MCF 10A (cell line): ENCODE measurements around the gene PHACTR2. TPM values are rescaled to one million over a fixed set of nuclear protein-coding genes. Genes with fewer than 3 reads are reported as not detected.
A peak's percentile ranks its signal among the peaks of the same experiment; 100 is the strongest.

Experiments
- BruUV-seq: library from RNA; stranded (reverse); fragments of 400-500 nt; replicated peaks from 2 replicates; lab custom pipeline; 2021; lab: Mats Ljungman, UMichigan
- CTCF ChIA-PET: fragments of 300-600 bp; sonication (Branson Sonifier 250); formaldehyde crosslinking; extraction: SDS; loops from one replicate; lab custom pipeline; 2021; ENCODE audit warnings: antibody characterized with exemption, inconsistent platforms; lab: Yijun Ruan, JAX
- POLR2A ChIA-PET: fragments of 300-600, 350-650 bp; sonication (Branson Sonifier 250); formaldehyde crosslinking; extraction: SDS; loops from one replicate; lab custom pipeline; 2020; ENCODE audit warnings: antibody characterized with exemption, inconsistent platforms; lab: Yijun Ruan, JAX
- DNase-seq: peaks from one replicate; pipeline ENCODE4 v3.0.0-alpha.2; 2018; ENCODE audit not compliant: unreplicated experiment
- H3K27ac Mint-ChIP-seq: one replicate; pipeline ENCODE4 v1.8.0; 2022; ENCODE audit warnings: mild to moderate bottlenecking, low read depth, mixed read lengths; ENCODE audit not compliant: unreplicated experiment
- H3K27me3 Mint-ChIP-seq: one replicate; pipeline ENCODE4 v1.8.0; 2022; ENCODE audit warnings: mixed read lengths; ENCODE audit not compliant: insufficient read depth, unreplicated experiment
- H3K36me3 Mint-ChIP-seq: one replicate; pipeline ENCODE4 v1.8.0; 2022; ENCODE audit warnings: mild to moderate bottlenecking, moderate library complexity, mixed read lengths; ENCODE audit not compliant: insufficient read depth, unreplicated experiment
- H3K4me1 Mint-ChIP-seq: one replicate; pipeline ENCODE4 v1.8.0; 2022; ENCODE audit warnings: mixed read lengths; ENCODE audit not compliant: insufficient read depth, unreplicated experiment
- H3K4me3 Mint-ChIP-seq: one replicate; pipeline ENCODE4 v1.8.0; 2022; ENCODE audit warnings: mild to moderate bottlenecking, moderate library complexity, mixed read lengths; ENCODE audit not compliant: unreplicated experiment
- H3K9me3 Mint-ChIP-seq: one replicate; pipeline ENCODE4 v1.8.0; 2022; ENCODE audit warnings: mixed read lengths; ENCODE audit not compliant: unreplicated experiment
- intact Hi-C: fragments of 100-400 bp; cut with micrococcal nuclease; formaldehyde crosslinking; loops from 2 replicates; pipeline ENCODE4 v1.14.1; 2022
- total RNA-seq: library from RNA; stranded (reverse); gene quantifications from 2 replicates; pipeline ENCODE4 v1.2.3, GENCODE V29; 2022
- TF ChIP-seq, protein P1 (sequence below): fragments of 200-600 bp; IDR thresholded peaks from one replicate; pipeline ENCODE4 v1.8.0; 2022; ENCODE audit warnings: antibody characterized with exemption, mild to moderate bottlenecking; ENCODE audit not compliant: unreplicated experiment

Gene PHACTR2
- total RNA-seq, 1 experiment from 2014 or later = 34.4 TPM

DNA sequence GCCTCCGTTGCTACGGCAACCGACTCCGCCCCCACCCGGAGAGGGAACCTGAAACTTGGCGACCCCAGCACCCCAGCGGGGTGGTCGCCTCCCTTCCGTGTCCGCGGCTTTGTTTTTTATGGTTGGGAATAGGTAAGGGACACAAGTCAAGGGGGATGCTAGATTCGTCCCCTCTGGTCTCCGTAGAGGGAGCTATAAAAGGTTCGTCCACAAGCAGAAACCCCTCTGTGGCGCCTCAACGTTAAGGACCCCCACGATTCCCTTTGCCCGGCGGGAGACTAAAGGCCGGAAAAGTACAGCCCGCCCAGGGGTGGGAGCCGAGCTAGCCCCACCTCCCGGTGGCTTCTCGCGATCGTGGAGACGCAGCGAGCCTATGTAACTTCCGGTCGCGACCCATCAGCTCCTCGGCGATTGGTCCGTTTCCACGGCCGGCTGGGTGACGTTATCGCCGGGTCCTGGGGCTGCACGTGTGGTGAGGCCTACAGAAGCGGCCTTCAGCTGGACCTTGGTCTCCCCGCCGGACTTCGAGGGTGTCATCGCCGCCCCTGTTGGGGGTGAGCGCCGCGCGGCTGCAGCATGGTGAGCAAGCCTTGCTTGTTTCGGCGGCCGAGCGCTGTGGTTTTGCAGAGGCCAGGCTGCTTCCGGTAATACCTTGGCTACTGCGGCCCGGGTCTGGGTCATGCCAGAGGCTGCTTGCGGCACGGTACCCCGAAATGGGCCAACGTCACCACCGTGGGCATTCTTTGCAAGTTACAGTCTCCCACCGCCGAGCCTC lies 165.3 kb downstream of the PHACTR2 start, which contains the start of gene LTV1:
TSS of gene LTV1 (plus strand) at position 437 of the 775 bp plus-strand sequence. CDS start at position 577, 140 bp downstream.
- peak; percentile 97 for DNase-seq
- no peaks in the 10 kb centered on the region for H3K4me1 Mint-ChIP-seq
- ChIA-PET CTCF (interaction anchor here (0.7 to 1.8 kb wide), 5 partner anchors 37 to 272 kb away, joined by 3 to 5 read pairs (median 5); no protein-coding TSS in a partner anchor), POLR2A (interaction anchor here (0.6 to 3.1 kb wide), 28 partner anchors 8 to 1372 kb away, joined by 3 to 48 read pairs (median 4); partner anchors contain the start of genes PHACTR2, PLAGL1 and SF3B5)
- BruUV-seq = no TSS peak
- intact Hi-C loops = loop anchor here (1.0 to 10.0 kb wide), 3 partner anchors 162 to 268 kb away; partner anchors contain the start of genes PHACTR2 and PLAGL1
- peak within 1 kb of the TSS; percentile 96 for H3K4me3 Mint-ChIP-seq
- TF ChIP-seq, protein P1, sequence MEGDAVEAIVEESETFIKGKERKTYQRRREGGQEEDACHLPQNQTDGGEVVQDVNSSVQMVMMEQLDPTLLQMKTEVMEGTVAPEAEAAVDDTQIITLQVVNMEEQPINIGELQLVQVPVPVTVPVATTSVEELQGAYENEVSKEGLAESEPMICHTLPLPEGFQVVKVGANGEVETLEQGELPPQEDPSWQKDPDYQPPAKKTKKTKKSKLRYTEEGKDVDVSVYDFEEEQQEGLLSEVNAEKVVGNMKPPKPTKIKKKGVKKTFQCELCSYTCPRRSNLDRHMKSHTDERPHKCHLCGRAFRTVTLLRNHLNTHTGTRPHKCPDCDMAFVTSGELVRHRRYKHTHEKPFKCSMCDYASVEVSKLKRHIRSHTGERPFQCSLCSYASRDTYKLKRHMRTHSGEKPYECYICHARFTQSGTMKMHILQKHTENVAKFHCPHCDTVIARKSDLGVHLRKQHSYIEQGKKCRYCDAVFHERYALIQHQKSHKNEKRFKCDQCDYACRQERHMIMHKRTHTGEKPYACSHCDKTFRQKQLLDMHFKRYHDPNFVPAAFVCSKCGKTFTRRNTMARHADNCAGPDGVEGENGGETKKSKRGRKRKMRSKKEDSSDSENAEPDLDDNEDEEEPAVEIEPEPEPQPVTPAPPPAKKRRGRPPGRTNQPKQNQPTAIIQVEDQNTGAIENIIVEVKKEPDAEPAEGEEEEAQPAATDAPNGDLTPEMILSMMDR = no peak
- peaks cover 47% of the 10 kb centered on the region for H3K36me3 Mint-ChIP-seq
- H3K9me3 Mint-ChIP-seq = no peaks in the 10 kb centered on the region
- H3K27ac Mint-ChIP-seq = peak within 1 kb of the TSS; percentile 95
- no peaks in the 10 kb centered on the region for H3K27me3 Mint-ChIP-seq

DNA sequence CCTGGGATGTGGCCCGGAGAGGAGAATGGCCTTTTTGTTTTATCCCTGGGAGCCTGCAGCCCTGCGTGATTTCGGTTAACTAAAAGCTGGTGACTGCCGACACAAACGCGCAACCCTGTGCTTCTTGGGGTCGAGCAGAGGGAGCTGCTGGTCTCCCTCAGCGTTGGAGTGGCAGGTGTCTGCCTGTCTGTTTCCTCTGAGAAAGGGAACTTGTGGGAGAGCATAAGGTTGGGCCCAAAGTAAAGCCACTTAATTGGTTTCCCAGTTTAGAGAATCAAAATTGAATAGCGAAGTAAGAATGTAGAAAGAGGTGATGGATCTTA lies 165.9 kb downstream of the PHACTR2 start:
- Mint-ChIP-seq H3K27me3 (no peaks in the 10 kb centered on the region), H3K4me3 (peak overlapping the region; percentile 96), H3K4me1 (no peaks in the 10 kb centered on the region), H3K27ac (peak overlapping the region; percentile 95), H3K9me3 (no peaks in the 10 kb centered on the region), H3K36me3 (peaks cover 52% of the 10 kb centered on the region)
- ChIA-PET CTCF (interaction anchor here (1.1 to 1.8 kb wide), 3 partner anchors 170 to 273 kb away, joined by 5 read pairs; no protein-coding TSS in a partner anchor), POLR2A (interaction anchor here (0.7 to 3.1 kb wide), 19 partner anchors 9 to 275 kb away, joined by 3 to 48 read pairs (median 4); partner anchors contain the start of genes PHACTR2, PLAGL1 and SF3B5)
- TF ChIP-seq, protein P1 = no peak
- intact Hi-C loops = loop anchor here (1.0 to 10.0 kb wide), 3 partner anchors 161 to 268 kb away; partner anchors contain the start of genes PHACTR2 and PLAGL1
- BruUV-seq = no TSS peak
- DNase-seq = no peak

DNA sequence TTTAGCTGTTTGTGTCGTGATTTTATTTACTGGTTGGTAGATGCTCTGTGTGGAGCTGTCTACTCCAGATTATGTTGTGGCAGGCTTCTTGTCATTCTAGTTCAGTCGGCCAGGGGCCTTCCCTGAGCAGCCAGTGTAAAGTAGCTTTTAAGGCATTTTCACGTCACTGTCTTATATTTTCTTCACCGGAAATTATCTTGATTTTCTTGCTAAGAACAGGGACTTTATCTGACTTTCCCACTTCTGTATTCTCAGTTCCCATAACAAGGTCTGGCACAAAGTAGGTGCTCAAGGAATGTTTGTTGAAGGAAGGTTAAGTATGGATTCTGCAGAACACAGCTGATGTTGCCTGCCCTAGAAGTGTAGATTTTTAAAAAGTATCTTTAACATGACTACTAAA lies 166.2 kb downstream of the PHACTR2 start:
- peak; percentile 10 for DNase-seq

More for the DNA sequence above, 166.2 kb downstream of the PHACTR2 start:
- Mint-ChIP-seq H3K36me3 (peaks cover 55% of the 10 kb centered on the region), H3K4me1 (no peaks in the 10 kb centered on the region), H3K4me3 (peak overlapping the region; percentile 96), H3K27ac (peak overlapping the region; percentile 95), H3K27me3 (no peaks in the 10 kb centered on the region), H3K9me3 (no peaks in the 10 kb centered on the region)
- intact Hi-C loops = loop anchor here (10.0 kb wide), 1 partner anchor 161 kb away; the partner anchor contains the start of gene PLAGL1
- ChIA-PET POLR2A (interaction anchor here (0.7 to 3.1 kb wide), 14 partner anchors 9 to 624 kb away, joined by 3 to 48 read pairs (median 4); partner anchors contain the start of genes PHACTR2 and SF3B5), CTCF (interaction anchor here (1.1 to 1.9 kb wide), 4 partner anchors 18 to 273 kb away, joined by 3 to 5 read pairs (median 5); no protein-coding TSS in a partner anchor)
- no TSS peak for BruUV-seq
- TF ChIP-seq, protein P1 = no peak
